H1 (cell line): ENCODE results near the gene MELK. TPM values are rescaled to one million over a fixed set of nuclear protein-coding genes. Genes with fewer than 3 reads are reported as not detected.

Experiments
- CTCF ChIA-PET: fragments of 300-600 bp; sonication (Branson Sonifier 250); formaldehyde crosslinking; loops from one replicate; lab custom pipeline; 2021; ENCODE audit not compliant: partially characterized antibody; lab: Charles Lee
- POLR2A ChIA-PET: fragments of 300-600 bp; sonication (Branson Sonifier 250); formaldehyde crosslinking; loops from one replicate; lab custom pipeline; 2021; ENCODE audit warnings: inconsistent platforms; ENCODE audit not compliant: partially characterized antibody; lab: Charles Lee
- DNase-seq, 2 experiments: peaks; one replicate each; pipeline versions ENCODE4 v3.0.0 to v3.0.0-alpha.2; 2010 to 2022; ENCODE audit warnings: low spot score in 2 of 2, low read depth in 1 of 2, mixed read lengths in 1 of 2
- FAIRE-seq: peaks from 2 replicates; lab custom pipeline; 2011; peaks lifted over from hg19 to GRCh38; lab: Jason Lieb, UNC
- H2AFZ ChIP-seq: 2 replicates; pipeline ENCODE4 v1.8.1; 2012; ENCODE audit warnings: low read length, inconsistent platforms
- H2AK5ac ChIP-seq: 2 replicates; pipeline ENCODE4 v1.6.1; 2013; ENCODE audit warnings: low read depth, low read length
- H2BK120ac ChIP-seq: replicated peaks from 2 replicates; pipeline ENCODE3; 2013; ENCODE audit warnings: low read depth, low read length, inconsistent platforms
- H2BK12ac ChIP-seq: 2 replicates; pipeline ENCODE4 v1.6.1; 2013; ENCODE audit warnings: low read depth, low read length
- H2BK15ac ChIP-seq: 2 replicates; pipeline ENCODE4 v1.6.1; 2013; ENCODE audit warnings: low read length
- H2BK20ac ChIP-seq: 2 replicates; pipeline ENCODE4 v1.6.1; 2013; ENCODE audit warnings: low read length
- H2BK5ac ChIP-seq: 2 replicates; pipeline ENCODE4 v1.6.1; 2013; ENCODE audit warnings: low read depth, low read length
- H3K14ac ChIP-seq: 2 replicates; pipeline ENCODE4 v1.6.1; 2013; ENCODE audit warnings: inconsistent platforms; ENCODE audit not compliant: insufficient read length
- H3K18ac ChIP-seq: 2 replicates; pipeline ENCODE4 v1.6.1; 2013; ENCODE audit warnings: low read length; ENCODE audit errors: extremely low read depth
- H3K23ac ChIP-seq: 2 replicates; pipeline ENCODE4 v1.6.1; 2013; ENCODE audit warnings: inconsistent platforms; ENCODE audit not compliant: insufficient read length
- H3K23me2 ChIP-seq: 2 replicates; pipeline ENCODE4 v1.6.1; 2013; ENCODE audit warnings: low read depth, low read length
- H3K27ac ChIP-seq: 2 replicates; pipeline ENCODE4 v1.6.1; 2011; ENCODE audit warnings: low read depth, low read length, inconsistent platforms
- H3K27me3 ChIP-seq, 4 experiments: replicated peaks in 1 of 4; 1 replicate in 1 of 4; 2 replicates in 3 of 4; pipeline versions ENCODE4 v1.6.1 to v1.8.1; 2011 to 2013; ENCODE audit warnings: low read length in 3 of 4, mild to moderate bottlenecking in 3 of 4, inconsistent platforms in 2 of 4, mixed read lengths in 2 of 4, moderate library complexity in 1 of 4; ENCODE audit not compliant: control insufficient read depth in 3 of 4, insufficient read depth in 3 of 4; ENCODE audit errors: extremely low read depth in 1 of 4
- H3K36me3 ChIP-seq, 4 experiments: 2 replicates each; pipeline versions ENCODE4 v1.6.1 to v1.8.1; 2011 to 2013; ENCODE audit warnings: mild to moderate bottlenecking in 4 of 4, low read length in 3 of 4, moderate library complexity in 2 of 4, control low read depth in 1 of 4, inconsistent platforms in 1 of 4; ENCODE audit not compliant: insufficient read depth in 4 of 4, control insufficient read depth in 2 of 4
- H3K4ac ChIP-seq: replicated peaks from 2 replicates; pipeline ENCODE3; 2013; ENCODE audit warnings: low read length, low read depth, mixed read lengths, inconsistent platforms; ENCODE audit not compliant: insufficient read length
- H3K4me1 ChIP-seq, 4 experiments: replicated peaks in 1 of 4; 1 replicate in 1 of 4; 2 replicates in 3 of 4; pipeline versions ENCODE4 v1.6.1 to v1.8.1; 2011 to 2013; ENCODE audit warnings: low read length in 3 of 4, inconsistent platforms in 2 of 4, mixed read lengths in 1 of 4; ENCODE audit not compliant: insufficient read depth in 4 of 4, control insufficient read depth in 3 of 4
- H3K4me2 ChIP-seq, 2 experiments: 2 replicates each; pipeline versions ENCODE4 v1.6.1 to v1.8.1; 2011 to 2013; ENCODE audit warnings: low read depth in 2 of 2, low read length in 2 of 2, control low read depth in 1 of 2, inconsistent platforms in 1 of 2, mild to moderate bottlenecking in 1 of 2; ENCODE audit not compliant: insufficient read depth in 1 of 2
- H3K4me3 ChIP-seq, 4 experiments: fragments of 200-600, 300-600 bp in 1 of 4; sonication (generic), shearing (Covaris generic), sonication (Bioruptor Twin) in 1 of 4; 2 replicates each; pipeline versions ENCODE4 v1.5.1 to v1.8.1; 2011 to 2016; ENCODE audit warnings: low read length in 4 of 4, low read depth in 3 of 4, control low read depth in 2 of 4, inconsistent platforms in 2 of 4, mild to moderate bottlenecking in 2 of 4, mixed read lengths in 1 of 4, moderate library complexity in 1 of 4; ENCODE audit not compliant: insufficient read depth in 2 of 4; ENCODE audit errors: extremely low read depth in 1 of 4
- H3K56ac ChIP-seq: replicated peaks from 2 replicates; pipeline ENCODE3; 2013; ENCODE audit warnings: low read depth, mild to moderate bottlenecking, mixed read lengths, low read length, inconsistent platforms; ENCODE audit not compliant: insufficient read length
- H3K79me1 ChIP-seq: 2 replicates; pipeline ENCODE4 v1.6.1; 2013; ENCODE audit warnings: low read depth, low read length, control low read depth
- H3K79me2 ChIP-seq, 2 experiments: 2 replicates each; pipeline versions ENCODE4 v1.6.1 to v1.8.1; 2012 to 2013; ENCODE audit warnings: low read length in 2 of 2, mild to moderate bottlenecking in 2 of 2, inconsistent platforms in 1 of 2; ENCODE audit not compliant: insufficient read depth in 2 of 2, control insufficient read depth in 1 of 2
- H3K9ac ChIP-seq, 4 experiments: replicated peaks in 1 of 4; 1 replicate in 1 of 4; 2 replicates in 3 of 4; pipeline versions ENCODE4 v1.6.1 to v1.8.1; 2011 to 2013; ENCODE audit warnings: low read depth in 3 of 4, low read length in 3 of 4, control low read depth in 2 of 4, mild to moderate bottlenecking in 2 of 4, moderate library complexity in 2 of 4, inconsistent platforms in 1 of 4; ENCODE audit errors: extremely low read depth in 1 of 4
- H3K9me3 ChIP-seq, 2 experiments: 2 replicates each; pipeline versions ENCODE4 v1.6.1 to v1.8.1; 2012 to 2013; ENCODE audit warnings: mild to moderate bottlenecking in 2 of 2, moderate library complexity in 2 of 2, control low read depth in 1 of 2, inconsistent platforms in 1 of 2, low read depth in 1 of 2, low read length in 1 of 2, mixed read lengths in 1 of 2; ENCODE audit not compliant: insufficient read depth in 2 of 2
- H4K20me1 ChIP-seq, 2 experiments: replicated peaks in 1 of 2; 2 replicates each; pipeline versions ENCODE3 to v1.8.1; 2011 to 2013; ENCODE audit warnings: inconsistent platforms in 2 of 2, low read length in 2 of 2, mild to moderate bottlenecking in 1 of 2; ENCODE audit not compliant: insufficient read depth in 2 of 2, control insufficient read depth in 1 of 2
- H4K5ac ChIP-seq: 2 replicates; pipeline ENCODE4 v1.6.1; 2013; ENCODE audit warnings: low read length, low read depth, mixed read lengths, inconsistent platforms; ENCODE audit not compliant: insufficient read length
- H4K8ac ChIP-seq: 2 replicates; pipeline ENCODE4 v1.8.0; 2013; ENCODE audit warnings: mild to moderate bottlenecking, moderate library complexity, low read length, inconsistent platforms; ENCODE audit not compliant: insufficient read depth; ENCODE audit errors: extremely low read depth
- H4K91ac ChIP-seq: replicated peaks from 2 replicates; pipeline ENCODE3; 2013; ENCODE audit warnings: low read length, mixed read lengths, inconsistent platforms; ENCODE audit not compliant: insufficient read length
- BACH1 ChIP-seq: IDR thresholded peaks from 2 replicates; pipeline ENCODE4 v1.6.1; 2012; ENCODE audit warnings: low read length, improper control_type of control experiment
- CHD2 ChIP-seq: IDR thresholded peaks from 2 replicates; pipeline ENCODE4 v1.6.1; 2012; ENCODE audit warnings: low read length, improper control_type of control experiment
- EGR1 ChIP-seq: IDR thresholded peaks from 2 replicates; pipeline ENCODE4 v1.6.1; 2011; ENCODE audit warnings: low read depth, low read length, borderline replicate concordance
- GTF2F1 ChIP-seq: IDR thresholded peaks from 2 replicates; pipeline ENCODE4 v1.6.1; 2012; ENCODE audit warnings: low read depth, low read length, improper control_type of control experiment, borderline replicate concordance
- JUN ChIP-seq: IDR thresholded peaks from 2 replicates; pipeline ENCODE4 v1.6.1; 2011; ENCODE audit warnings: low read depth, mild to moderate bottlenecking, improper control_type of control experiment, low read length
- PHF8 ChIP-seq: fragments of 200-600 bp; sonication (generic); conservative IDR thresholded peaks from 2 replicates; pipeline ENCODE4 v1.7.1; 2012; ENCODE audit warnings: low read depth, mild to moderate bottlenecking, inconsistent platforms, low read length, moderate library complexity
- POLR2A ChIP-seq, 2 experiments: IDR thresholded peaks; 1 replicate in 1 of 2; 2 replicates in 1 of 2; pipeline ENCODE4 v1.6.1; 2011; ENCODE audit warnings: low read depth in 2 of 2, low read length in 2 of 2, mild to moderate bottlenecking in 2 of 2; ENCODE audit errors: control extremely low read depth in 1 of 2
- RNF2 ChIP-seq: fragments of 200-900, 300-1000 bp; sonication (generic); IDR thresholded peaks from 2 replicates; pipeline ENCODE4 v1.7.1; 2016; ENCODE audit warnings: borderline replicate concordance, low read depth, mild to moderate bottlenecking, antibody characterized with exemption, low read length; ENCODE audit not compliant: poor library complexity, severe bottlenecking; ENCODE audit errors: missing control alignments
- RXRA ChIP-seq: IDR thresholded peaks from 2 replicates; pipeline ENCODE4 v1.6.1; 2011; ENCODE audit warnings: low read depth, mild to moderate bottlenecking, low read length, moderate library complexity; ENCODE audit not compliant: insufficient read depth
- SAP30 ChIP-seq: fragments of 300-600 bp; sonication (generic); IDR thresholded peaks from 2 replicates; pipeline ENCODE4 v1.7.1; 2012; ENCODE audit warnings: low read length, moderate library complexity, mild to moderate bottlenecking, inconsistent platforms; ENCODE audit not compliant: insufficient read depth, insufficient replicate concordance
- SIX5 ChIP-seq: IDR thresholded peaks from 2 replicates; pipeline ENCODE4 v1.6.1; 2011; ENCODE audit warnings: mild to moderate bottlenecking, low read depth, low read length
- SP2 ChIP-seq: IDR thresholded peaks from 2 replicates; pipeline ENCODE4 v1.6.1; 2012; ENCODE audit warnings: mild to moderate bottlenecking, low read length, inconsistent platforms
- TCF12 ChIP-seq: IDR thresholded peaks from 2 replicates; pipeline ENCODE4 v1.6.1; 2011; ENCODE audit warnings: low read depth, mild to moderate bottlenecking, low read length
- WGBS, 2 experiments: shearing (Covaris generic) in 1 of 2; methylation state at CpG; one replicate each; pipeline versions ENCODE4 v1.1.6 to v1.1.7; 2013 to 2015; ENCODE audit warnings: low lambda C conversion rate in 2 of 2, mixed read lengths in 2 of 2, inconsistent platforms in 1 of 2, low coverage in 1 of 2, missing lambda C conversion rate in 1 of 2; ENCODE audit not compliant: insufficient replicate concordance in 2 of 2, insufficient coverage in 1 of 2, insufficient read length in 1 of 2; ENCODE audit errors: extremely low coverage in 1 of 2, missing lambda C conversion rate in 1 of 2; 5-methylcytosine and 5-hydroxymethylcytosine counted together
- polyA plus RNA-seq, 7 experiments: library from polyadenylated mRNA; depleted of rRNA in 3 of 7; stranded (reverse) in 5 of 7; unstranded in 2 of 7; fragments of >200 nt in 5 of 7; fragments of 200-250 nt in 2 of 7; gene quantifications; 1 replicate in 5 of 7; 2 replicates in 1 of 7; 4 replicates in 1 of 7; pipeline versions ENCODE4 v1.2.1 to v1.2.3, GENCODE V29; 2011 to 2013; ENCODE audit warnings: missing spikeins in 2 of 7, mixed read lengths in 2 of 7
- total RNA-seq: library from RNA; stranded (reverse); fragmentation: NEBNext Ultra II Directional; extraction: Animal tissue kit (Norgen Biotek cat#: 25700); gene quantifications from 2 replicates; pipeline ENCODE4 v1.2.1, GENCODE V29; 2021
- TF ChIP-seq, protein P1 (sequence below): IDR thresholded peaks from 2 replicates; pipeline ENCODE4 v1.6.1; 2012; ENCODE audit warnings: inconsistent platforms

Gene MELK
- total and polyA plus RNA-seq, 2 of the 8 experiments (the other 6 are each of a cell fraction or from before 2014, with no cell fraction given) = 26.2 to 53.1 TPM

DNA sequence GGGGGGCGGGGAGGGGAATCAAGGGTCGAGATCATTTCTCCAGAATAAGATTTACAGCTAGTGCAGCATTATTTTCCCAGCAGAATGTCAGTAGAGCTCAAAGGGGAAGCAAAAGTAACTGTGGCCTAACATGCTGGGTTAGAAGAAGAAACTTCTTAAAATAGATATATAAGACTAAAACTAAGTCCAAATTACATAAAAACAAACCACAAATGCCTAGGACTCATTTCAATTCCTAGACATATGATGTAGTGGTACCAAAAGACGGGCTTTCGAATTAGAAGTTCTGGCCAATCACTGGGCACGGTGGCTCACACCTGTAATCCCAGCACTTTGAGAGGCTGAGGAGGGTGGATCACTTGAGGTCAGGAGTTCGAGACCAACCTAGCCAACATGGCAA, 20.8 kb upstream of the MELK start:
- 87% methylated on average over 6 of the region's 6 CpGs; no CpG with 5 or more reads in 1 of the 2 experiments for WGBS, 2 experiments
- no peak for DNase-seq
- Histone ChIP-seq H3K9ac (no peak overlapping the region), H2BK5ac (no peak overlapping the region), H3K4me1 (no peaks in the 10 kb centered on the region; a peak in 1 of 7 replicates), H3K9me3 (no peaks in the 10 kb centered on the region), H4K8ac (no peak overlapping the region), H3K79me2 (no peaks in the 10 kb centered on the region), H4K20me1 (no peaks in the 10 kb centered on the region), H2AK5ac (no peak overlapping the region), H3K18ac (no peak overlapping the region), H3K14ac (no peak overlapping the region), H2BK120ac (no peak overlapping the region), H3K4ac (no peak overlapping the region), H3K23me2 (no peaks in the 10 kb centered on the region), H4K5ac (no peak overlapping the region), H4K91ac (no peak overlapping the region), H2BK12ac (no peak overlapping the region), H3K4me2 (no peak overlapping the region), H3K79me1 (no peaks in the 10 kb centered on the region), H2BK15ac (no peak overlapping the region), H2BK20ac (no peak overlapping the region), H3K23ac (no peak overlapping the region), H2AFZ (no peak overlapping the region), H3K56ac (no peak overlapping the region), H3K4me3 (no peak overlapping the region), H3K27me3 (no peaks in the 10 kb centered on the region), H3K27ac (no peak overlapping the region), H3K36me3 (no peaks in the 10 kb centered on the region)
- FAIRE-seq = no peak
- ChIA-PET POLR2A (no interaction called here), CTCF (interaction anchor here (0.6 to 1.8 kb wide), 5 partner anchors 9 to 513 kb away, joined by 3 to 16 read pairs (median 3); no protein-coding TSS in a partner anchor)
- TF ChIP-seq TCF12 (no peak), SP2 (no peak), PHF8 (no peak), RXRA (no peak), JUN (no peak), SAP30 (no peak), BACH1 (no peak), GTF2F1 (no peak), EGR1 (no peak), SIX5 (no peak), CHD2 (no peak), RNF2 (no peak), POLR2A (IDR thresholded peaks at IDR 0.05; ENCODE audit: control extremely low read depth in 1 of 2, low read depth in 2 of 2, low read length in 2 of 2) (no peak)
- TF ChIP-seq, protein P1, sequence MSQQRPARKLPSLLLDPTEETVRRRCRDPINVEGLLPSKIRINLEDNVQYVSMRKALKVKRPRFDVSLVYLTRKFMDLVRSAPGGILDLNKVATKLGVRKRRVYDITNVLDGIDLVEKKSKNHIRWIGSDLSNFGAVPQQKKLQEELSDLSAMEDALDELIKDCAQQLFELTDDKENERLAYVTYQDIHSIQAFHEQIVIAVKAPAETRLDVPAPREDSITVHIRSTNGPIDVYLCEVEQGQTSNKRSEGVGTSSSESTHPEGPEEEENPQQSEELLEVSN = no peak
